B cell (primary cell): ENCODE data around the gene POLD1. TPM values are rescaled to one million over a fixed set of nuclear protein-coding genes. Genes with fewer than 3 reads are reported as not detected.
"Not testable (repeated sequence)": the region's sequence is repeated elsewhere in the genome, so short reads cannot be mapped to it uniquely, and the experiment has no call there.

ENCODE experiments used
- ATAC-seq: fragments of 200-7000 bp; cut with Tn5 transposase; one replicate; pipeline ENCODE4 v1.10.0; 2021; ENCODE audit warnings: low read depth, mild to moderate bottlenecking, moderate number of reproducible peaks, moderate library complexity
- CTCF ChIA-PET: fragments of 350-600 bp; sonication (Branson Sonifier 250); formaldehyde crosslinking; loops from one replicate; lab custom pipeline; 2021; ENCODE audit warnings: antibody characterized with exemption, inconsistent platforms; lab: Charles Lee
- POLR2A ChIA-PET: fragments of 350-600 bp; sonication (Branson Sonifier 250); formaldehyde crosslinking; loops from one replicate; lab custom pipeline; 2021; ENCODE audit warnings: antibody characterized with exemption; lab: Charles Lee
- DNase-seq: peaks from one replicate; pipeline ENCODE4 v3.0.0; 2013
- H2AFZ ChIP-seq: 2 replicates; pipeline ENCODE4 v1.6.1; 2012; ENCODE audit warnings: mild to moderate bottlenecking, low read depth, low read length; ENCODE audit not compliant: insufficient read depth, poor library complexity, severe bottlenecking
- H3K27ac ChIP-seq, 2 donors: 1 replicate in 1 of 2; 2 replicates in 1 of 2; pipeline ENCODE4 v1.5.1; 2012 to 2013; ENCODE audit warnings: low read length in 2 of 2, mild to moderate bottlenecking in 2 of 2, moderate library complexity in 1 of 2
- H3K27me3 ChIP-seq, 4 experiments: fragments of 200-600 bp in 1 of 4; sonication (generic) in 1 of 4; replicated peaks in 1 of 4; 1 replicate in 2 of 4; 2 replicates in 2 of 4; pipeline versions ENCODE4 v1.6.1 to v1.7.0; 2013 to 2016; ENCODE audit warnings: low read length in 3 of 4, mild to moderate bottlenecking in 2 of 4, mixed read lengths in 1 of 4, moderate library complexity in 1 of 4; ENCODE audit not compliant: insufficient read depth in 4 of 4, control insufficient read depth in 3 of 4; ENCODE audit errors: control extremely low read depth in 1 of 4
- H3K36me3 ChIP-seq, 2 experiments: replicated peaks in 1 of 2; 1 replicate in 1 of 2; 2 replicates in 1 of 2; pipeline versions ENCODE4 v1.6.1 to v1.7.1; 2013; ENCODE audit warnings: low read length in 1 of 2; ENCODE audit not compliant: insufficient read depth in 2 of 2, control insufficient read depth in 1 of 2; ENCODE audit errors: control extremely low read depth in 1 of 2, extremely low read depth in 1 of 2
- H3K4me1 ChIP-seq, 2 donors: fragments of 200-600 bp in 1 of 2; sonication (generic) in 1 of 2; 1 replicate in 1 of 2; 2 replicates in 1 of 2; pipeline versions ENCODE4 v1.5.1 to v1.6.1; 2013 to 2017; ENCODE audit warnings: low read length in 2 of 2; ENCODE audit not compliant: control insufficient read depth in 2 of 2, insufficient read depth in 2 of 2
- H3K4me2 ChIP-seq: replicated peaks from 2 replicates; pipeline ENCODE3; 2012; ENCODE audit warnings: mild to moderate bottlenecking, low read depth, low read length; ENCODE audit not compliant: poor library complexity, severe bottlenecking
- H3K4me3 ChIP-seq, 5 experiments: fragments of 200-600 bp in 1 of 5; sonication (generic) in 1 of 5; 1 replicate in 3 of 5; 2 replicates in 2 of 5; pipeline versions ENCODE4 v1.5.1 to v1.7.0; 2011 to 2016; ENCODE audit warnings: low read length in 4 of 5, mild to moderate bottlenecking in 4 of 5, low read depth in 2 of 5, control low read depth in 1 of 5, moderate library complexity in 1 of 5; ENCODE audit not compliant: insufficient read depth in 1 of 5; ENCODE audit errors: control extremely low read depth in 1 of 5, extremely low read depth in 1 of 5
- H3K79me2 ChIP-seq: fragments of 200-600 bp; sonication (generic); one replicate; pipeline ENCODE4 v1.6.0; 2016; ENCODE audit warnings: low read length; ENCODE audit not compliant: control insufficient read depth, insufficient read depth
- H3K9ac ChIP-seq: fragments of 200-600 bp; sonication (generic); 2 replicates; pipeline ENCODE4 v1.6.1; 2017; ENCODE audit warnings: mild to moderate bottlenecking, low read length, moderate library complexity
- H3K9me3 ChIP-seq, 3 donors: one replicate each; pipeline versions ENCODE4 v1.6.1 to v1.7.1; 2013; ENCODE audit warnings: low read length in 2 of 3; ENCODE audit not compliant: control insufficient read depth in 2 of 3, insufficient read depth in 1 of 3; ENCODE audit errors: control extremely low read depth in 1 of 3
- H4K20me1 ChIP-seq: 2 replicates; pipeline ENCODE4 v1.6.0; 2012; ENCODE audit warnings: mild to moderate bottlenecking, low read length; ENCODE audit not compliant: insufficient read depth, control insufficient read depth, poor library complexity, severe bottlenecking
- H3K27ac Mint-ChIP-seq: one replicate; pipeline ENCODE4 v1.8.0; 2021; ENCODE audit warnings: mixed read lengths
- H3K27me3 Mint-ChIP-seq: one replicate; pipeline ENCODE4 v1.8.0; 2021; ENCODE audit warnings: mixed read lengths
- H3K4me1 Mint-ChIP-seq: one replicate; pipeline ENCODE4 v1.8.0; 2021; ENCODE audit warnings: mixed read lengths
- H3K4me3 Mint-ChIP-seq: one replicate; pipeline ENCODE4 v1.8.0; 2021; ENCODE audit warnings: mixed read lengths
- H3K9me3 Mint-ChIP-seq: one replicate; pipeline ENCODE4 v1.8.0; 2022; ENCODE audit warnings: mixed read lengths; ENCODE audit not compliant: insufficient read depth
- CTCF ChIP-seq: fragments of 200-600 bp; IDR thresholded peaks from one replicate; pipeline ENCODE4 v1.8.0; 2022; ENCODE audit warnings: antibody characterized with exemption, mild to moderate bottlenecking
- EZH2 ChIP-seq: IDR thresholded peaks from 2 replicates; pipeline ENCODE4 v1.6.1; 2012; ENCODE audit warnings: borderline replicate concordance, low read depth, mild to moderate bottlenecking, moderate library complexity, low read length; ENCODE audit not compliant: insufficient read depth, poor library complexity, severe bottlenecking
- WGBS: methylation state at CpG from one replicate; pipeline ENCODE4 v1.1.5; 2013; ENCODE audit warnings: missing lambda C conversion rate; ENCODE audit not compliant: insufficient coverage; 5-methylcytosine and 5-hydroxymethylcytosine counted together
- intact Hi-C: fragments of 100-400 bp; cut with micrococcal nuclease; formaldehyde crosslinking; loops from one replicate; pipeline ENCODE4 v1.10.0; 2022
- polyA plus RNA-seq: library from polyadenylated mRNA; depleted of rRNA; stranded (reverse); fragments of >200 nt; gene quantifications from 2 replicates; pipeline ENCODE4 v1.2.3, GENCODE V29; 2012
- total RNA-seq, 2 donors: library from RNA; stranded (reverse); fragments of 120-200 nt in 1 of 2; gene quantifications; 1 replicate in 1 of 2; 2 replicates in 1 of 2; pipeline versions ENCODE4 v1.2.3 to v1.2.4, GENCODE V29; 2013 to 2022

The POLD1 gene
- total and polyA plus RNA-seq, 2 donors (not counting 1 experiment from before 2014, with no cell fraction given): 43.6 to 65.2 TPM

- 88% methylated on average over 4 of the region's 12 CpGs for WGBS
- Histone ChIP-seq H3K4me2 (peak overlapping the region; percentile 92), H4K20me1 (no peaks in the 10 kb centered on the region), H3K36me3 (no peaks in the 10 kb centered on the region), H3K4me1 (peaks cover 42 to 54% of the 10 kb centered on the region in 2 donors), H3K27me3 (no peaks in the 10 kb centered on the region), H3K9me3 (peaks cover 0 to 2% (median 0%) of the 10 kb centered on the region in 3 donors), H2AFZ (no peak overlapping the region), H3K9ac (no peak overlapping the region), H3K79me2 (no peaks in the 10 kb centered on the region), H3K4me3 (no peak overlapping the region), H3K27ac (peak overlapping the region in 1 of 2 donors; percentile 18)
- Mint-ChIP-seq H3K27ac (peak overlapping the region; percentile 51), H3K9me3 (no peaks in the 10 kb centered on the region), H3K4me1 (peaks cover 55% of the 10 kb centered on the region), H3K4me3 (no peak overlapping the region), H3K27me3 (no peaks in the 10 kb centered on the region)
- ChIA-PET POLR2A (interaction anchor here (0.8 kb wide), 1 partner anchor 26 kb away, joined by 5 read pairs; no protein-coding TSS in a partner anchor), CTCF (no interaction called here)
- intact Hi-C loops: no loop called here
- DNase-seq (no peak), ATAC-seq (no peak)
- TF ChIP-seq CTCF (no peak), EZH2 (no peak)
Measured at GRCh38 chr19:50435627-50436026, 51.5 kb downstream of the POLD1 start.

- intact Hi-C loops: no loop called here
- H3K36me3 ChIP-seq: no peaks in the 10 kb centered on the region
- CTCF ChIA-PET: interaction anchor here (0.8 to 2.2 kb wide), 2 partner anchors 20 to 23 kb away, joined by 3 to 6 read pairs; no protein-coding TSS in a partner anchor
- DNase-seq (no peak), ATAC-seq (no peak)
- Mint-ChIP-seq H3K9me3 (no peaks in the 10 kb centered on the region), H3K4me3 (no peak overlapping the region), H3K4me1 (peaks cover 38% of the 10 kb centered on the region), H3K27me3 (no peaks in the 10 kb centered on the region), H3K27ac (no peak overlapping the region)
- no peaks in the 10 kb centered on the region for H4K20me1 ChIP-seq
- no peak overlapping the region for H3K4me3 ChIP-seq
- no peaks in the 10 kb centered on the region for H3K9me3 ChIP-seq
- H3K79me2 ChIP-seq: no peaks in the 10 kb centered on the region
- H2AFZ ChIP-seq: no peak overlapping the region
- H3K4me1 ChIP-seq: peaks cover 28 to 35% of the 10 kb centered on the region in 2 donors
- TF ChIP-seq CTCF (no peak), EZH2 (no peak)
- H3K27ac ChIP-seq: no peak overlapping the region
- H3K9ac ChIP-seq: no peak overlapping the region
- 96% methylated on average over 4 of the region's 5 CpGs for WGBS
- POLR2A ChIA-PET: no interaction called here
- H3K4me2 ChIP-seq: no peak overlapping the region
- H3K27me3 ChIP-seq: no peaks in the 10 kb centered on the region
Measured at GRCh38 chr19:50437862-50438449, 53.8 kb downstream of the POLD1 start.

- H2AFZ ChIP-seq, H3K27ac ChIP-seq, CTCF ChIA-PET, H3K4me2 ChIP-seq, H3K4me3 ChIP-seq, H3K36me3 ChIP-seq, intact Hi-C loops, H3K9me3 Mint-ChIP-seq, H3K9ac ChIP-seq, H3K4me3 Mint-ChIP-seq, H3K27ac Mint-ChIP-seq, H3K79me2 ChIP-seq, POLR2A ChIA-PET, H4K20me1 ChIP-seq, H3K27me3 Mint-ChIP-seq, H3K9me3 ChIP-seq, DNase-seq, ATAC-seq, H3K27me3 ChIP-seq: not testable (repeated sequence)
- peaks cover 28% of the 10 kb centered on the region for H3K4me1 Mint-ChIP-seq
- WGBS: 80% methylated on average over 1 of the region's 2 CpGs
- H3K4me1 ChIP-seq: peaks cover 17 to 24% of the 10 kb centered on the region in 2 donors
Measured at GRCh38 chr19:50439130-50439529, 55.0 kb downstream of the POLD1 start.
